Left hindlimb (tissue), 1 donor: Measurements from ENCODE around the gene CHD5.

Source experiments
- DNase-seq: peaks from one replicate; pipeline ENCODE4 v3.0.0-alpha.2; 2018

CHD5 gene

GRCh38 chr1:6109688-6110087, 70.4 kb downstream of the CHD5 start:
- peak; percentile 27 for DNase-seq

- peak; percentile 26 for DNase-seq
These were observed 71.0 kb downstream of the CHD5 start for GRCh38 chr1:6108937-6109614.

GRCh38 chr1:6108476-6108875, 71.6 kb downstream of the CHD5 start:
- DNase-seq = no peak

GRCh38 chr1:6107409-6108356, 72.4 kb downstream of the CHD5 start:
- DNase-seq = peak; percentile 5

- DNase-seq = no peak
These were observed 73.1 kb downstream of the CHD5 start for GRCh38 chr1:6106977-6107376.

GRCh38 chr1:6106321-6106731, 73.8 kb downstream of the CHD5 start:
- peak; percentile 11 for DNase-seq

- peak; percentile 8 for DNase-seq
These were observed 74.4 kb downstream of the CHD5 start for GRCh38 chr1:6105763-6106162.

- peak; percentile 11 for DNase-seq
These were observed 74.9 kb downstream of the CHD5 start for GRCh38 chr1:6105218-6105679.

GRCh38 chr1:6104631-6105030, 75.5 kb downstream of the CHD5 start:
- DNase-seq = peak; percentile 13

GRCh38 chr1:6103854-6104530, 76.1 kb downstream of the CHD5 start:
- peak; percentile 17 for DNase-seq

GRCh38 chr1:6103111-6103853, 76.8 kb downstream of the CHD5 start:
- DNase-seq = peak; percentile 28

GRCh38 chr1:6102532-6102845, 77.6 kb downstream of the CHD5 start:
- DNase-seq = peak; percentile 14

GRCh38 chr1:6101826-6102531, 78.1 kb downstream of the CHD5 start:
- peak; percentile 20 for DNase-seq

- peak; percentile 23 for DNase-seq
These were observed 79.0 kb downstream of the CHD5 start for GRCh38 chr1:6100861-6101783.

- peak; percentile 17 for DNase-seq
These were observed 80.0 kb downstream of the CHD5 start for GRCh38 chr1:6099787-6100765.

- DNase-seq = peak; percentile 23
These were observed 80.8 kb downstream of the CHD5 start for GRCh38 chr1:6099297-6099696.

- DNase-seq = peak; percentile 62
These were observed 81.6 kb downstream of the CHD5 start for GRCh38 chr1:6098303-6099215.

- DNase-seq = peak; percentile 24
These were observed 82.3 kb downstream of the CHD5 start for GRCh38 chr1:6097824-6098223.
